SK-N-SH treated with all-trans-retinoic acid at 6 μM for 48 hours (cell line): ENCODE data around the gene CYP19A1.

Experiments used
- SNAI2 ChIP-seq: fragments of 250-450 bp; sonication (Bioruptor Pico); IDR thresholded peaks from 2 replicates; pipeline ENCODE4 v1.5.0; 2020; ENCODE audit warnings: mild to moderate bottlenecking, moderate library complexity
- TCF4 ChIP-seq: fragments of 250-450 bp; sonication (Bioruptor Pico); IDR thresholded peaks from 2 replicates; pipeline ENCODE4 v1.8.0; 2021; ENCODE audit warnings: mild to moderate bottlenecking, moderate library complexity, borderline replicate concordance
- TOX ChIP-seq: fragments of 250-450 bp; sonication (Bioruptor Pico); IDR thresholded peaks from 2 replicates; pipeline ENCODE4 v1.8.0; 2021; ENCODE audit warnings: mild to moderate bottlenecking, moderate library complexity, borderline replicate concordance
- ZNF70 ChIP-seq: fragments of 450-650 bp; formaldehyde crosslinking; IDR thresholded peaks from 2 replicates; pipeline ENCODE4 v1.5.0; 2020; ENCODE audit warnings: mild to moderate bottlenecking, moderate library complexity

- TF ChIP-seq ZNF70 (CRISPR knock-in tag): no peak
- TF ChIP-seq TCF4 (CRISPR knock-in tag): no peak
- no peak for TF ChIP-seq TOX (CRISPR knock-in tag)
- no peak for TF ChIP-seq SNAI2 (CRISPR knock-in tag)
Observed at GRCh38 chr15:51229907-51230330, 108.5 kb downstream of the CYP19A1 start.
